Stomach (tissue), 9 donors: ENCODE measurements around the gene CST3. TPM values are rescaled to one million over a fixed set of nuclear protein-coding genes. Genes with fewer than 3 reads are reported as not detected.

Experiments
- DNase-seq, 2 donors: peaks; one replicate each; pipeline versions ENCODE4 v3.0.0 to v3.0.0-alpha.2; 2013 to 2019
- H3K27ac ChIP-seq, 5 donors: fragments of 200-600 bp in 4 of 5; sonication (generic) in 4 of 5; one replicate each; pipeline ENCODE4 v1.5.1; 2013 to 2019; ENCODE audit warnings: mild to moderate bottlenecking in 1 of 5, moderate library complexity in 1 of 5
- H3K27me3 ChIP-seq, 3 donors: fragments of 200-600 bp; sonication (generic); one replicate each; pipeline ENCODE4 v1.5.1; 2017 to 2019; ENCODE audit warnings: mixed run types in 1 of 3
- H3K36me3 ChIP-seq, 4 donors: fragments of 200-600 bp; sonication (generic); 1 replicate in 3 of 4; 2 replicates in 1 of 4; pipeline ENCODE4 v1.5.1; 2016 to 2019
- H3K4me1 ChIP-seq, 4 donors: fragments of 200-600 bp; sonication (generic); one replicate each; pipeline ENCODE4 v1.5.1; 2016 to 2019
- H3K4me3 ChIP-seq, 4 donors: fragments of 200-600 bp; sonication (generic) in 3 of 4; one replicate each; pipeline ENCODE4 v1.5.1; 2016 to 2019; ENCODE audit warnings: mild to moderate bottlenecking in 1 of 4
- H3K9me3 ChIP-seq, 4 donors: fragments of 200-600 bp; sonication (generic); one replicate each; pipeline ENCODE4 v1.5.1; 2016 to 2019
- CTCF ChIP-seq, 7 experiments: fragments of 450-650 bp in 4 of 7; fragments of 200-600 bp in 3 of 7; sonication (generic) in 3 of 7; IDR thresholded peaks; one replicate each; pipeline ENCODE4 v1.5.1; 2016 to 2019; ENCODE audit warnings: antibody characterized with exemption in 7 of 7, control low read depth in 2 of 7, mild to moderate bottlenecking in 1 of 7
- EP300 ChIP-seq: sonication (generic); formaldehyde crosslinking; IDR thresholded peaks from one replicate; pipeline ENCODE4 v1.6.1; 2017; ENCODE audit warnings: antibody characterized with exemption
- POLR2A ChIP-seq, 4 donors: fragments of 450-650 bp; IDR thresholded peaks; one replicate each; pipeline ENCODE4 v1.6.1; 2016; ENCODE audit warnings: antibody characterized with exemption in 4 of 4, control low read depth in 2 of 4, mild to moderate bottlenecking in 1 of 4, moderate library complexity in 1 of 4
- POLR2AphosphoS5 ChIP-seq, 3 donors: sonication (generic); formaldehyde crosslinking; IDR thresholded peaks; one replicate each; pipeline ENCODE4 v1.6.1; 2016; ENCODE audit warnings: antibody characterized with exemption in 3 of 3
- WGBS, 5 donors: extraction: QIAGEN DNeasy Blood & Tissue Kit in 3 of 5; methylation state at CpG; one replicate each; pipeline versions ENCODE4 v1.1.5 to v1.1.7; 2013 to 2018; 5-methylcytosine and 5-hydroxymethylcytosine counted together
- intact Hi-C: fragments of 100-400 bp; cut with DNase I; formaldehyde crosslinking; loops from one replicate; pipeline ENCODE4 v1.15.1; 2023; ENCODE audit warnings: low total_unique reads
- polyA plus RNA-seq, 3 donors: library from polyadenylated mRNA; stranded (reverse); fragments of 200-250 nt; gene quantifications; one replicate each; pipeline ENCODE4 v1.2.3, GENCODE V29; 2013
- total RNA-seq, 5 donors: library from RNA; depleted of rRNA; stranded (reverse); fragments of >200 nt; gene quantifications; one replicate each; pipeline versions ENCODE4 v1.1.0 to v1.2.3, GENCODE V29; 2014 to 2016
- donor health status: healthy with polysubstance abuse.
- donor health status: Bipolar disorder and iron deficiency.
- donor health status: healthy.

CST3 gene
- total and polyA plus RNA-seq, 8 donors = 231 to 2,024 (median 578) TPM

- 90 to 100% (median 92%) methylated on average over 1 of the region's 1 CpG for WGBS, 5 donors
- Histone ChIP-seq H3K4me1 (peaks cover 0 to 3% (median 0%) of the 10 kb centered on the region in 4 donors), H3K4me3 (no peak overlapping the region), H3K27ac (no peak overlapping the region), H3K9me3 (no peaks in the 10 kb centered on the region), H3K36me3 (no peaks in the 10 kb centered on the region), H3K27me3 (no peaks in the 10 kb centered on the region)
- no peak for TF ChIP-seq POLR2A (IDR thresholded peaks at IDR 0.05)
- TF ChIP-seq CTCF (IDR thresholded peaks at IDR 0.05) = no peak
- TF ChIP-seq POLR2AphosphoS5 (IDR thresholded peaks at IDR 0.05) = no peak
- no peak for TF ChIP-seq EP300
- DNase-seq = no peak
- intact Hi-C loops = no loop called here
Measured at GRCh38 chr20:23669327-23669726, 31.6 kb upstream of the CST3 start.

GRCh38 chr20:23668477-23668951, 30.8 kb upstream of the CST3 start:
- H3K4me1 ChIP-seq = peaks cover 0 to 3% (median 0%) of the 10 kb centered on the region in 4 donors
- no peaks in the 10 kb centered on the region for H3K27me3 ChIP-seq
- H3K36me3 ChIP-seq = no peaks in the 10 kb centered on the region
- H3K27ac ChIP-seq = no peak overlapping the region
- TF ChIP-seq CTCF (IDR thresholded peaks at IDR 0.05) (peak in 5 of 7 experiments; percentile 62 to 76 (median 69)), EP300 (no peak)
- whole genome bisulfite sequencing, 5 donors = 2 to 12% (median 4%) methylated on average over 4 of the region's 4 CpGs
- DNase-seq = peak; percentile 50 to 78
- H3K4me3 ChIP-seq = no peak overlapping the region
- intact Hi-C loops = no loop called here
- no peaks in the 10 kb centered on the region for H3K9me3 ChIP-seq

- H3K36me3 ChIP-seq = no peaks in the 10 kb centered on the region
- WGBS, 5 donors = 76 to 87% (median 84%) methylated on average over 7 of the region's 7 CpGs
- H3K27me3 ChIP-seq = no peaks in the 10 kb centered on the region
- intact Hi-C loops = no loop called here
- H3K4me1 ChIP-seq = peaks cover 0 to 3% (median 0%) of the 10 kb centered on the region in 4 donors
- DNase-seq = no peak
- H3K4me3 ChIP-seq = no peak overlapping the region
- no peak for TF ChIP-seq POLR2A (IDR thresholded peaks at IDR 0.05)
- H3K27ac ChIP-seq = no peak overlapping the region
- no peaks in the 10 kb centered on the region for H3K9me3 ChIP-seq
Measured at GRCh38 chr20:23667666-23668065, 29.9 kb upstream of the CST3 start.

GRCh38 chr20:23666698-23667097, 28.9 kb upstream of the CST3 start:
- no peaks in the 10 kb centered on the region for H3K27me3 ChIP-seq
- 55 to 69% (median 64%) methylated on average over 3 of the region's 3 CpGs for WGBS, 5 donors
- H3K9me3 ChIP-seq = no peaks in the 10 kb centered on the region
- no peak overlapping the region for H3K4me3 ChIP-seq
- intact Hi-C loops = no loop called here
- TF ChIP-seq POLR2A (IDR thresholded peaks at IDR 0.05) (no peak), POLR2AphosphoS5 (IDR thresholded peaks at IDR 0.05) (no peak), CTCF (IDR thresholded peaks at IDR 0.05) (no peak), EP300 (no peak)
- H3K27ac ChIP-seq = no peak overlapping the region
- H3K4me1 ChIP-seq = peaks cover 0 to 3% (median 0%) of the 10 kb centered on the region in 4 donors
- DNase-seq = no peak
- H3K36me3 ChIP-seq = no peaks in the 10 kb centered on the region

GRCh38 chr20:23666189-23666588, 28.4 kb upstream of the CST3 start:
- Histone ChIP-seq H3K9me3 (no peaks in the 10 kb centered on the region), H3K36me3 (no peaks in the 10 kb centered on the region), H3K27ac (no peak overlapping the region), H3K4me3 (no peak overlapping the region), H3K27me3 (no peaks in the 10 kb centered on the region), H3K4me1 (peaks cover 0 to 3% (median 0%) of the 10 kb centered on the region in 4 donors)
- no peak for DNase-seq
- 88 to 96% (median 92%) methylated on average over 4 of the region's 4 CpGs for WGBS, 5 donors
- no peak for TF ChIP-seq CTCF (IDR thresholded peaks at IDR 0.05)
- TF ChIP-seq POLR2A (IDR thresholded peaks at IDR 0.05) = no peak
- no peak for TF ChIP-seq POLR2AphosphoS5 (IDR thresholded peaks at IDR 0.05)
- no peak for TF ChIP-seq EP300
- intact Hi-C loops = no loop called here
